Tibial nerve (tissue), 4 donors: ENCODE results near the gene TMEM213. TPM values are rescaled to one million over a fixed set of nuclear protein-coding genes. Genes with fewer than 3 reads are reported as not detected.
"Not testable (repeated sequence)": the region's sequence is repeated elsewhere in the genome, so short reads cannot be mapped to it uniquely, and the experiment has no call there.

Experiments used
- DNase-seq, 2 donors: peaks; one replicate each; pipeline ENCODE4 v3.0.0-alpha.2; 2019; ENCODE audit warnings: low spot score in 2 of 2
- H3K27ac ChIP-seq, 4 donors: fragments of 200-600 bp; sonication (generic) in 3 of 4; one replicate each; pipeline ENCODE4 v1.5.1; 2017 to 2019; ENCODE audit warnings: mild to moderate bottlenecking in 1 of 4
- H3K27me3 ChIP-seq, 2 donors: fragments of 200-600 bp; sonication (generic) in 1 of 2; one replicate each; pipeline versions ENCODE4 v1.5.1 to v1.6.0; 2017 to 2019
- H3K36me3 ChIP-seq, 3 donors: fragments of 200-600 bp; sonication (generic); one replicate each; pipeline ENCODE4 v1.5.1; 2018 to 2019
- H3K4me1 ChIP-seq, 4 donors: fragments of 200-600 bp; sonication (generic) in 3 of 4; one replicate each; pipeline ENCODE4 v1.5.1; 2017 to 2019
- H3K4me3 ChIP-seq, 4 donors: fragments of 200-600 bp; sonication (generic) in 3 of 4; one replicate each; pipeline ENCODE4 v1.5.1; 2017 to 2019; ENCODE audit warnings: mild to moderate bottlenecking in 1 of 4, moderate library complexity in 1 of 4
- H3K9me3 ChIP-seq, 4 donors: fragments of 200-600 bp; sonication (generic) in 3 of 4; one replicate each; pipeline ENCODE4 v1.5.1; 2017 to 2019
- CTCF ChIP-seq, 5 experiments: fragments of 200-600 bp in 3 of 5; fragments of 450-650 bp in 2 of 5; sonication (generic) in 3 of 5; IDR thresholded peaks; one replicate each; pipeline ENCODE4 v1.5.1; 2016 to 2019; ENCODE audit warnings: antibody characterized with exemption in 5 of 5, mild to moderate bottlenecking in 3 of 5, moderate library complexity in 2 of 5
- EP300 ChIP-seq, 2 donors: sonication (generic); formaldehyde crosslinking; IDR thresholded peaks; one replicate each; pipeline ENCODE4 v1.6.1; 2017; ENCODE audit warnings: antibody characterized with exemption in 2 of 2, mild to moderate bottlenecking in 1 of 2
- POLR2A ChIP-seq, 2 donors: fragments of 450-650 bp; IDR thresholded peaks; one replicate each; pipeline ENCODE4 v1.6.1; 2017; ENCODE audit warnings: antibody characterized with exemption in 2 of 2, mild to moderate bottlenecking in 2 of 2, moderate library complexity in 2 of 2
- WGBS, 2 donors: methylation state at CpG; one replicate each; pipeline ENCODE4 v1.1.5; 2018; 5-methylcytosine and 5-hydroxymethylcytosine counted together
- total RNA-seq, 4 donors: library from RNA; depleted of rRNA; stranded (reverse); fragments of >200 nt; gene quantifications; one replicate each; pipeline ENCODE4 v1.1.0, GENCODE V29; 2016

Gene TMEM213
- total RNA-seq, 4 donors from 2014 or later: not detected

GRCh38 chr7:138809346-138809745 is 11.6 kb downstream of the TMEM213 start:
- Histone ChIP-seq H3K27ac (no peak overlapping the region), H3K36me3 (no peaks in the 10 kb centered on the region), H3K4me1 (no peaks in the 10 kb centered on the region), H3K4me3 (no peak overlapping the region), H3K9me3 (peaks cover 0 to 10% (median 0%) of the 10 kb centered on the region in 4 donors), H3K27me3 (no peaks in the 10 kb centered on the region)
- TF ChIP-seq EP300 (IDR thresholded peaks at IDR 0.05): no peak
- TF ChIP-seq POLR2A (IDR thresholded peaks at IDR 0.05): no peak
- TF ChIP-seq CTCF (IDR thresholded peaks at IDR 0.05): no peak
- WGBS, 2 donors: 85 to 87% methylated on average over 4 of the region's 4 CpGs
- DNase-seq: no peak

DNA sequence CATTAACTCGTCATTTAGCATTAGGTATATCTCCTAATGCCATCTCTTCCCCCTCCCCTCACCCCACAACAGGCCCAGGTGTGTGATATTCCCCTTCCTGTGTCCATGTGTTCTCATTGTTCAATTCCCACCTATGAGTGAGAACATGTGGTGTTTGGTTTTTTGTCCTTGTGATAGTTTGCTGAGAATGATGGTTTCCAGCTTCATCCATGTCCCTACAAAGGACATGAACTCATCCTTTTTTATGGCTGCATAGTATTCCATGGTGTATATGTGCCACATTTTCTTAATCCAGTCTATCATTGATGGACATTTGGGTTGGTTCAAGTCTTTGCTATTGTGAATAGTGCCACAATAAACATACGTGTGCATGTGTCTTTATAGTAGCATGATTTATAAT is 13.5 kb downstream of the TMEM213 start:
- H3K27me3 ChIP-seq, H3K27ac ChIP-seq, H3K4me1 ChIP-seq, DNase-seq, H3K36me3 ChIP-seq, H3K4me3 ChIP-seq: not testable (repeated sequence)
- H3K9me3 ChIP-seq: peaks cover 0 to 10% (median 0%) of the 10 kb centered on the region in 4 donors
- WGBS, 2 donors: 94% methylated on average over 2 of the region's 2 CpGs

GRCh38 chr7:138813945-138814344 is 16.2 kb downstream of the TMEM213 start:
- H3K4me1 ChIP-seq: no peaks in the 10 kb centered on the region
- TF ChIP-seq CTCF (IDR thresholded peaks at IDR 0.05) (no peak), EP300 (IDR thresholded peaks at IDR 0.05) (no peak), POLR2A (IDR thresholded peaks at IDR 0.05) (no peak)
- no peaks in the 10 kb centered on the region for H3K36me3 ChIP-seq
- no peak for DNase-seq
- WGBS, 2 donors: 76 to 82% methylated on average over 2 of the region's 2 CpGs
- no peak overlapping the region for H3K27ac ChIP-seq
- H3K27me3 ChIP-seq: no peaks in the 10 kb centered on the region
- no peak overlapping the region for H3K4me3 ChIP-seq
- no peaks in the 10 kb centered on the region for H3K9me3 ChIP-seq

DNA sequence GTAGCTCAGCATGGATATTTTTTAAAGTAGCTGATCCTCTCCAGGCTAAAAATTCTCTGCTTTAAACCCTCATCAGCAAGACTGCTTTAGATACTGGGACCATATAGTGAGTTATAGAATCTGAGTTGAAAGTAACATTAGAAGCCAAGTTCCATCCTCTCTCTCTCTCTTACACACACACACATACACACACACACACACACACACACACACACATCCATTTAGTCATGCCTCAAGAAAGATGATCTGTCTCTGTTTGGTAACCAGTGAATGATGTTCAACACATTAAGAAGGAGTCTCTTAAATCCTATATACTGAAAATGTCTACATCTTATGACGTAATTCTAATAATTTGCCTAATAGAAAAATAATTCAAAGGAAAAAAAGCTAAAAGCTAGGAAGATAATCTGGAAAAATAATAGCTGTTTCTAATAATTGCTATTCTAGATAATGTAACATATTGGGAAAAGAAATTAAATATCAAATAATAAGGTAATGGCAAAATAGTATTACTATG is 17.1 kb downstream of the TMEM213 start:
- 74 to 83% methylated on average over 1 of the region's 1 CpG for WGBS, 2 donors
- H3K4me1 ChIP-seq: no peaks in the 10 kb centered on the region

GRCh38 chr7:138816650-138817049 is 18.9 kb downstream of the TMEM213 start:
- no peaks in the 10 kb centered on the region for H3K4me1 ChIP-seq
- H3K36me3 ChIP-seq: no peaks in the 10 kb centered on the region
- no peaks in the 10 kb centered on the region for H3K9me3 ChIP-seq
- no peak for DNase-seq
- H3K27me3 ChIP-seq: no peaks in the 10 kb centered on the region
- TF ChIP-seq CTCF (IDR thresholded peaks at IDR 0.05) (no peak), POLR2A (IDR thresholded peaks at IDR 0.05) (no peak), EP300 (IDR thresholded peaks at IDR 0.05) (no peak)
- H3K4me3 ChIP-seq: no peak overlapping the region
- H3K27ac ChIP-seq: no peak overlapping the region
- WGBS, 2 donors: 84 to 92% methylated on average over 1 of the region's 1 CpG

More for the DNA sequence above, 17.1 kb downstream of the TMEM213 start:
- H3K27me3 ChIP-seq: no peaks in the 10 kb centered on the region
- no peak overlapping the region for H3K4me3 ChIP-seq
- H3K9me3 ChIP-seq: no peaks in the 10 kb centered on the region
- H3K36me3 ChIP-seq: no peaks in the 10 kb centered on the region
- H3K27ac ChIP-seq: no peak overlapping the region
- TF ChIP-seq EP300 (IDR thresholded peaks at IDR 0.05): no peak
- TF ChIP-seq POLR2A (IDR thresholded peaks at IDR 0.05): no peak
- TF ChIP-seq CTCF (IDR thresholded peaks at IDR 0.05): no peak
- DNase-seq: no peak

DNA sequence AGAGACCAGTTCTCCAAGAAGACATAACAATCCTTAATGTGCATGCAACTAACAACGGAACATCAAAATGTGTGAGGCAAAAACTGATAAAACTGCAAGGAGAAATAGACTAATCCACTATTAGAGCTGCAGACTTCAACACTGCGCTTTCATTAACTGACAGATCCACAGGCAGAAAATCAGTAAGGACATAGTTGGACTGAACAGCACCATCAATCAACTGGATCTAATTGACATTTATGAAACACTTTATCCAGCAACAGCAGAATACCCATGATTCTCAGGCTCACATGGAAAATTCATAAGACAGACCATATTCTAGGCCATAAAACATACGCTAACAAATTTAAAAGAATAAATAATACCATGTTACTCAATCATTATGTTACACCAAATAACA is 21.8 kb downstream of the TMEM213 start:
- Histone ChIP-seq H3K36me3 (no peaks in the 10 kb centered on the region), H3K27me3 (no peaks in the 10 kb centered on the region), H3K4me1 (no peaks in the 10 kb centered on the region), H3K27ac (no peak overlapping the region), H3K9me3 (no peaks in the 10 kb centered on the region), H3K4me3 (no peak overlapping the region)
- WGBS, 2 donors: 78 to 82% methylated on average over 3 of the region's 3 CpGs
- DNase-seq: no peak
- no peak for TF ChIP-seq CTCF (IDR thresholded peaks at IDR 0.05)
- no peak for TF ChIP-seq POLR2A (IDR thresholded peaks at IDR 0.05)
- TF ChIP-seq EP300 (IDR thresholded peaks at IDR 0.05): no peak
